ENCODE measurements around the gene GALNT7. TPM values are rescaled to one million over a fixed set of nuclear protein-coding genes. Genes with fewer than 3 reads are reported as not detected.

Gene GALNT7
- total and polyA plus RNA-seq, 2 donors (not counting 3 experiments of a cell fraction or from before 2014, with no cell fraction given): 19.6 to 54.6 TPM

DNA sequence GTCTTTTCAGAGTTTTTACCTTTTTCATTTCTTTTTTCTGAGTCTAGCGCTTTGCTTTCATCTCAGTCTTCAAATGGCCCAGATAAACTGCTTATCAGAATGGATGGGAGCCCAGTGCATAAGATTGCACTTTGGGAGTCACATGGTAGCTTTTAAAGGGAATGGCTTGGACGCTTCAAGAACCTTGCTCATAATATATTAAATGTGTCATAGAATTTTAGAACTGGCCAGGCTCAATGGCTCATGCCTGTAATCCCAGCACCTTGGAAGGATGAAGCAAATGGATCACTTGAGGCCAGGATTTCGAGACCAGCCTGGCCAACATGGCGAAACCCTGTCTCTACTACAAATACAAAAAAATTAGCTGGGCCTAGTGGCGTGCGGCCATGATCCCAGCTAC, 97.1 kb downstream of the GALNT7 start:
- Histone ChIP-seq H3K27ac (ENCODE audit: insufficient read depth, low read depth, low read length) (no peak overlapping the region), H3K36me3 (ENCODE audit: control insufficient read depth in 2 of 2, extremely low read depth in 1 of 2, insufficient read depth in 2 of 2, low read length in 2 of 2) (no peaks in the 10 kb centered on the region), H3K9me1 (replicated peaks; ENCODE audit: control insufficient read depth, extremely low read depth, insufficient read depth, low read length) (no peaks in the 10 kb centered on the region), H3K79me2 (ENCODE audit: control insufficient read depth, insufficient read depth, low read length) (no peaks in the 10 kb centered on the region), H3K9ac (replicated peaks; ENCODE audit: extremely low read depth, insufficient read depth, low read length) (no peak overlapping the region), H4K20me1 (replicated peaks; ENCODE audit: control insufficient read depth, extremely low read depth, insufficient read depth, low read length) (no peaks in the 10 kb centered on the region), H3K4me1 (ENCODE audit: control insufficient read depth, extremely low read depth, insufficient read depth, low read length) (peaks cover 8% of the 10 kb centered on the region), H3K27me3 (ENCODE audit: control insufficient read depth in 2 of 2, insufficient read depth in 2 of 2, low read length in 2 of 2) (no peaks in the 10 kb centered on the region), H3K9me3 (replicated peaks; ENCODE audit: control insufficient read depth, insufficient read depth, low read length) (no peaks in the 10 kb centered on the region), H3K4me3 (replicated peaks in 1 of 3; ENCODE audit: insufficient read depth in 1 of 3, low read depth in 1 of 3, low read length in 3 of 3) (no peak overlapping the region), H3K4me2 (ENCODE audit: insufficient read depth, low read length) (no peak overlapping the region), H2AFZ (ENCODE audit: low read depth, low read length) (no peak overlapping the region)
- ChIA-PET POLR2A (no interaction called here), CTCF (interaction anchor here (1.5 to 6.8 kb wide), 2 partner anchors 13 to 252 kb away, joined by 6 to 73 read pairs; no protein-coding TSS in a partner anchor)
- no peak for FAIRE-seq
- intact Hi-C loops (cut with micrococcal nuclease): no loop called here
- no peak for DNase-seq (ENCODE audit: low read depth, low spot score)
- dilution Hi-C loops (cut with MboI; ENCODE audit: extremely low pct_ligation_motif_present, low sequenced_read_pairs): no loop called here
- no TSS peak for BruUV-seq (replicated peaks)
- TF ChIP-seq JUN (IDR thresholded peaks at IDR 0.05; ENCODE audit: borderline replicate concordance, insufficient read depth, insufficient read length, low read depth) (no peak), CTCF (IDR thresholded peaks at IDR 0.05; ENCODE audit: extremely low read depth in 1 of 2, insufficient read depth in 1 of 2, low read depth in 1 of 2, low read length in 2 of 2) (no peak), FOS (IDR thresholded peaks at IDR 0.05; ENCODE audit: borderline replicate concordance, insufficient read depth, low read length) (no peak), MYC (IDR thresholded peaks at IDR 0.05; ENCODE audit: low read depth, low read length) (no peak), POLR2AphosphoS5 (IDR thresholded peaks at IDR 0.05; ENCODE audit: insufficient read depth, low read depth, low read length) (no peak), EZH2 (IDR thresholded peaks at IDR 0.05; ENCODE audit: borderline replicate concordance, low read depth, low read length, severe bottlenecking) (no peak), POLR2A (IDR thresholded peaks at IDR 0.05; ENCODE audit: low read depth, low read length) (no peak), GATA2 (IDR thresholded peaks at IDR 0.05; ENCODE audit: insufficient read depth, insufficient read length, low read depth, low read length) (no peak)
- TF ChIP-seq, protein P1, sequence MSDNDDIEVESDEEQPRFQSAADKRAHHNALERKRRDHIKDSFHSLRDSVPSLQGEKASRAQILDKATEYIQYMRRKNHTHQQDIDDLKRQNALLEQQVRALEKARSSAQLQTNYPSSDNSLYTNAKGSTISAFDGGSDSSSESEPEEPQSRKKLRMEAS (IDR thresholded peaks at IDR 0.05; ENCODE audit: insufficient read depth, insufficient read length): no peak

Measured in endothelial cell of umbilical vein (primary cell).